ENCODE results near the gene PCNX1. TPM values are rescaled to one million over a fixed set of nuclear protein-coding genes. Genes with fewer than 3 reads are reported as not detected.

The PCNX1 gene
- total RNA-seq, 1 donor: 51.0 TPM

DNA sequence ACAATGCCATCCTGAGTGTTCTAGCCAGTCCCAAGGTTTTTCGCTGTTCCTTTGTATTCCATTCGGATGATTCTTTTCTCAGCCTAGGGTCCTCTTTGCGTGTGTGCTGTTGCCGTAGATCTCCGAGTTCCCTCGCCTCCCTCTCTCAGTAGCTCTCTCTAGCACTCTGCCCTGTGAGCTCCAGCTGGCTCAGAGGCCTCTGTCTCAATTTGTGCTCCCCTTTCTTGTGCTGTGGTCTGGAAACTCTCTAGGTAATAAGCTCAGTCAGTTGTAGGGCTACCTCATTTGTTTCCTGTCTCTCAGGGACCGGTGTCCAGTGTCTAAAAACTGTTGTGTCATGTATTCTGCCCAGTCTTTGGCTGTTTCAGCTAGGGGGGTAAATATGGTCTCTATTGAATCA is 179.3 kb downstream of the PCNX1 start:
- no peaks in the 10 kb centered on the region for H4K20me1 ChIP-seq (ENCODE audit: insufficient read depth, low read length)
- peaks cover 12% of the 10 kb centered on the region for H3K4me1 ChIP-seq (ENCODE audit: insufficient read depth, low read length)
- TF ChIP-seq, protein P1, sequence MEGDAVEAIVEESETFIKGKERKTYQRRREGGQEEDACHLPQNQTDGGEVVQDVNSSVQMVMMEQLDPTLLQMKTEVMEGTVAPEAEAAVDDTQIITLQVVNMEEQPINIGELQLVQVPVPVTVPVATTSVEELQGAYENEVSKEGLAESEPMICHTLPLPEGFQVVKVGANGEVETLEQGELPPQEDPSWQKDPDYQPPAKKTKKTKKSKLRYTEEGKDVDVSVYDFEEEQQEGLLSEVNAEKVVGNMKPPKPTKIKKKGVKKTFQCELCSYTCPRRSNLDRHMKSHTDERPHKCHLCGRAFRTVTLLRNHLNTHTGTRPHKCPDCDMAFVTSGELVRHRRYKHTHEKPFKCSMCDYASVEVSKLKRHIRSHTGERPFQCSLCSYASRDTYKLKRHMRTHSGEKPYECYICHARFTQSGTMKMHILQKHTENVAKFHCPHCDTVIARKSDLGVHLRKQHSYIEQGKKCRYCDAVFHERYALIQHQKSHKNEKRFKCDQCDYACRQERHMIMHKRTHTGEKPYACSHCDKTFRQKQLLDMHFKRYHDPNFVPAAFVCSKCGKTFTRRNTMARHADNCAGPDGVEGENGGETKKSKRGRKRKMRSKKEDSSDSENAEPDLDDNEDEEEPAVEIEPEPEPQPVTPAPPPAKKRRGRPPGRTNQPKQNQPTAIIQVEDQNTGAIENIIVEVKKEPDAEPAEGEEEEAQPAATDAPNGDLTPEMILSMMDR (IDR thresholded peaks at IDR 0.05; ENCODE audit: extremely low read depth, low read depth, low read length): no peak
- H3K36me3 ChIP-seq (ENCODE audit: insufficient read depth, low read length): peaks cover 32% of the 10 kb centered on the region
- H3K4me2 ChIP-seq (ENCODE audit: insufficient read depth, low read length): no peak overlapping the region
- DNase-seq (ENCODE audit: insufficient read length, low spot score, missing footprints): no peak
- no peak overlapping the region for H3K27ac ChIP-seq (ENCODE audit: low read depth, low read length)
- no peaks in the 10 kb centered on the region for H3K79me2 ChIP-seq (ENCODE audit: insufficient read depth, low read length)
- no peaks in the 10 kb centered on the region for H3K9me3 ChIP-seq (ENCODE audit: low read depth, low read length)
- H3K27me3 ChIP-seq (ENCODE audit: insufficient read depth, low read length): no peaks in the 10 kb centered on the region
- no peak overlapping the region for H3K4me3 ChIP-seq (ENCODE audit: insufficient read depth, low read length)
- no peak overlapping the region for H2AFZ ChIP-seq (ENCODE audit: low read length)

DNA sequence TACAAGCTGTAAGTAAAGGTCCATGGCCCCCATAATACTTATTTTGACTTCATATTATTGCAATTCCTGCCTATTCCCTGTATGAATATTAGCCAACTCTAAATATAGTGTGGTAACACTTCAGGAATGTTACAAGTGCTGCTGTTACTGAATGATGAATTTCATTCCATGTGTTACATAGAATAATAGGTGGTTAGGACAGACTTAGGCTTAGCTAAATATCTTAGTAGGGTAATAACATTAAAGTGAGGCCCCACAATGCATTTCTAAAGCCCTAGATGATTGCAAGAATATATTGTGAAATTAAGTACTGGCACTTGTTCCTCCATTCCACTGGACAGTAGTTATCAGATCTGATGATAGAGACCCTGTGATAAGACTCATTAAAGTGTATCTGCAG is 182.7 kb downstream of the PCNX1 start:
- Histone ChIP-seq H3K4me3 (ENCODE audit: insufficient read depth, low read length) (no peak overlapping the region), H2AFZ (ENCODE audit: low read length) (no peak overlapping the region), H3K9me3 (ENCODE audit: low read depth, low read length) (no peaks in the 10 kb centered on the region), H3K27me3 (ENCODE audit: insufficient read depth, low read length) (no peaks in the 10 kb centered on the region), H3K79me2 (ENCODE audit: insufficient read depth, low read length) (no peaks in the 10 kb centered on the region), H3K36me3 (ENCODE audit: insufficient read depth, low read length) (peaks cover 36% of the 10 kb centered on the region), H3K4me1 (ENCODE audit: insufficient read depth, low read length) (peaks cover 12% of the 10 kb centered on the region), H4K20me1 (ENCODE audit: insufficient read depth, low read length) (no peaks in the 10 kb centered on the region), H3K27ac (ENCODE audit: low read depth, low read length) (peak overlapping the region; percentile 33), H3K4me2 (ENCODE audit: insufficient read depth, low read length) (no peak overlapping the region)
- DNase-seq (ENCODE audit: insufficient read length, low spot score, missing footprints): no peak
- TF ChIP-seq, protein P1 (IDR thresholded peaks at IDR 0.05; ENCODE audit: extremely low read depth, low read depth, low read length): no peak

DNA sequence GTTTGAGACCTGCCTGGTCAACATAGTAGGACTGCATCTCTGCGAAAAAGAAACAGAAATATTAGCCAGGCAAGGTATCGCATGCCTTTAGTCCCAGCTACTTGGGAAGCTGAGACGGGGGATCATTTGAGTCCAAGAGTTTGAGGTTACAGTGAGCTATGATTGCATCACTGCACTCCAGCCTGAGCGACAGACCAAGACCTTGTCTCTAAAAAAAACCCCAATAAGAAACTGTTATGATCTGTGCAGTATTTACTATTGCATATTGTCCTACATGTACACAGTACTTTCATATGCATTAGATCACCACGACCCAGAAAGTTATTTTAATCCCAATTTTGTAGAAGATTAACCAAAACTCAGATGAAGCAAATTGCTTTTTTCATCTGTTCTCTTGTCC is 187.5 kb downstream of the PCNX1 start:
- Histone ChIP-seq H3K27me3 (ENCODE audit: insufficient read depth, low read length) (no peaks in the 10 kb centered on the region), H3K4me3 (ENCODE audit: insufficient read depth, low read length) (no peak overlapping the region), H4K20me1 (ENCODE audit: insufficient read depth, low read length) (no peaks in the 10 kb centered on the region), H3K79me2 (ENCODE audit: insufficient read depth, low read length) (peaks cover 20% of the 10 kb centered on the region), H2AFZ (ENCODE audit: low read length) (no peak overlapping the region), H3K4me2 (ENCODE audit: insufficient read depth, low read length) (no peak overlapping the region), H3K4me1 (ENCODE audit: insufficient read depth, low read length) (peaks cover 9% of the 10 kb centered on the region), H3K36me3 (ENCODE audit: insufficient read depth, low read length) (peaks cover 15% of the 10 kb centered on the region), H3K9me3 (ENCODE audit: low read depth, low read length) (no peaks in the 10 kb centered on the region), H3K27ac (ENCODE audit: low read depth, low read length) (no peak overlapping the region)
- DNase-seq (ENCODE audit: insufficient read length, low spot score, missing footprints): no peak
- TF ChIP-seq, protein P1 (IDR thresholded peaks at IDR 0.05; ENCODE audit: extremely low read depth, low read depth, low read length): no peak

DNA sequence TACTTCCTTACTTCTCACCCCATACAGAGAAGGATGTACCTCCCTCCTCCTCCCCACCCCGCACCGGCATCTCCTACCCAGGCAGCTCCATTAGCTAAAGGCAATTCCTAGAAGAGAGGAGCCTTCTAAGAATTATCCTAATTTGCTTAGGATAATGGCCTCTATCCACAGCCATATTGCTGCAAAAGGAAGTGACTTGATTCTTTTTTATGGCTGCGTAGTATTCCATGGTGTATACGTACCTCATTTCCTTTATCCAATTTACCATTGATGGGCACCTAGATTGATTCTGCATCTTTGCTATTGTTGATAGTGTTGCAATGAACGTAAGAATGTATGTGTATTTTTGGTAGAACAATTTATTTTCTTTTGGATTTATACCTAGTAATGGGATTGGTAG is 189.7 kb downstream of the PCNX1 start:
- H3K4me3 ChIP-seq (ENCODE audit: insufficient read depth, low read length): no peak overlapping the region
- no peaks in the 10 kb centered on the region for H3K4me1 ChIP-seq (ENCODE audit: insufficient read depth, low read length)
- no peaks in the 10 kb centered on the region for H3K27me3 ChIP-seq (ENCODE audit: insufficient read depth, low read length)
- no peak overlapping the region for H3K27ac ChIP-seq (ENCODE audit: low read depth, low read length)
- DNase-seq (ENCODE audit: insufficient read length, low spot score, missing footprints): no peak
- peaks cover 9% of the 10 kb centered on the region for H3K36me3 ChIP-seq (ENCODE audit: insufficient read depth, low read length)
- H4K20me1 ChIP-seq (ENCODE audit: insufficient read depth, low read length): no peaks in the 10 kb centered on the region
- no peaks in the 10 kb centered on the region for H3K9me3 ChIP-seq (ENCODE audit: low read depth, low read length)
- H2AFZ ChIP-seq (ENCODE audit: low read length): no peak overlapping the region
- TF ChIP-seq, protein P1 (IDR thresholded peaks at IDR 0.05; ENCODE audit: extremely low read depth, low read depth, low read length): no peak
- no peak overlapping the region for H3K4me2 ChIP-seq (ENCODE audit: insufficient read depth, low read length)
- H3K79me2 ChIP-seq (ENCODE audit: insufficient read depth, low read length): peaks cover 22% of the 10 kb centered on the region
